22Rv1 (cell line): Measurements from ENCODE around the gene GTPBP2.

Experiments
- H3K27ac ChIP-seq: fragments of 450-650 bp; 2 replicates; pipeline ENCODE4 v1.5.1; 2017
- ZFX ChIP-seq: fragments of 450-650 bp; IDR thresholded peaks from 2 replicates; pipeline ENCODE4 v1.6.1; 2017; ENCODE audit warnings: antibody characterized with exemption, borderline replicate concordance
- TF ChIP-seq, protein P1 (sequence below): fragments of 450-650 bp; IDR thresholded peaks from 2 replicates; pipeline ENCODE4 v1.5.1; 2017; ENCODE audit warnings: mild to moderate bottlenecking

The GTPBP2 gene

DNA sequence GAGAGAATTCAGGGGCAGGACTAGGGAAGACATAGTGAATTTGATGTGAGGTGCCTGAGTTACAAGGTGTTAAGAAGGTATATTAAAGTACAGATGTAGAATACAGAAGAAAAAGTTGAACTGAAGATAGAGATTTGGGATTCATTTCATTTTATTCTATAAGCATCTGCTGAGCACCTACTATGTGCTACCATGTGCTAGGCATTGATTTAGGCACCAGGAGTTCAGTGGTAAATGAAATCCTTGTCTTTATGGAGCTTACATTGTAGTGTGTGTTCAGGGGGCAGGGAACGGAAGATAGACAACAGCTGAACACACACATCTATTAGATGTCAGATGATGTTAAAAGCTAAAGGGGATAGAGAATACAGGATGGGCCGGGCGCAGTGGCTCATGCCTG is 18.5 kb upstream of the GTPBP2 start:
- H3K27ac ChIP-seq, result no peak overlapping the region
- TF ChIP-seq, protein P1, sequence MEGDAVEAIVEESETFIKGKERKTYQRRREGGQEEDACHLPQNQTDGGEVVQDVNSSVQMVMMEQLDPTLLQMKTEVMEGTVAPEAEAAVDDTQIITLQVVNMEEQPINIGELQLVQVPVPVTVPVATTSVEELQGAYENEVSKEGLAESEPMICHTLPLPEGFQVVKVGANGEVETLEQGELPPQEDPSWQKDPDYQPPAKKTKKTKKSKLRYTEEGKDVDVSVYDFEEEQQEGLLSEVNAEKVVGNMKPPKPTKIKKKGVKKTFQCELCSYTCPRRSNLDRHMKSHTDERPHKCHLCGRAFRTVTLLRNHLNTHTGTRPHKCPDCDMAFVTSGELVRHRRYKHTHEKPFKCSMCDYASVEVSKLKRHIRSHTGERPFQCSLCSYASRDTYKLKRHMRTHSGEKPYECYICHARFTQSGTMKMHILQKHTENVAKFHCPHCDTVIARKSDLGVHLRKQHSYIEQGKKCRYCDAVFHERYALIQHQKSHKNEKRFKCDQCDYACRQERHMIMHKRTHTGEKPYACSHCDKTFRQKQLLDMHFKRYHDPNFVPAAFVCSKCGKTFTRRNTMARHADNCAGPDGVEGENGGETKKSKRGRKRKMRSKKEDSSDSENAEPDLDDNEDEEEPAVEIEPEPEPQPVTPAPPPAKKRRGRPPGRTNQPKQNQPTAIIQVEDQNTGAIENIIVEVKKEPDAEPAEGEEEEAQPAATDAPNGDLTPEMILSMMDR, result no peak
- TF ChIP-seq ZFX, result no peak

DNA sequence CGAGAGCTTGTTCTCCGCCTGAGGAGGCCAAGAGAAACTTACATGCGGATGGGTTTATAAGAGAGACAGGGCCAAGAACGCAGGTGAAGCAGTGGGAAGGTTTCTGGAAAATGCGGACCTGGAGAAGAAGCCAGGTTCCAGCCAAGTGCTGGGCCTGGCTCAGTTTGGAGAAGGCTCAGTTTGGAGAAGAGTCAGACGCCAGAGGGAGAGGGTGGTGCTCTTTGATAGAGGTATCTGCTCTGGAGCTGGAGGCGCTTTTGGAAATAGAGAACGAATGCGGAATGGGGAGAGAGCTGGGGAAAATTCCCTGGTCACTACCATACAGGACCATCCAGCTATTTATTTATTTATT is 16.5 kb upstream of the GTPBP2 start:
- no peak for TF ChIP-seq ZFX
- TF ChIP-seq, protein P1, result no peak
- H3K27ac ChIP-seq, result peak overlapping the region; percentile 44

DNA sequence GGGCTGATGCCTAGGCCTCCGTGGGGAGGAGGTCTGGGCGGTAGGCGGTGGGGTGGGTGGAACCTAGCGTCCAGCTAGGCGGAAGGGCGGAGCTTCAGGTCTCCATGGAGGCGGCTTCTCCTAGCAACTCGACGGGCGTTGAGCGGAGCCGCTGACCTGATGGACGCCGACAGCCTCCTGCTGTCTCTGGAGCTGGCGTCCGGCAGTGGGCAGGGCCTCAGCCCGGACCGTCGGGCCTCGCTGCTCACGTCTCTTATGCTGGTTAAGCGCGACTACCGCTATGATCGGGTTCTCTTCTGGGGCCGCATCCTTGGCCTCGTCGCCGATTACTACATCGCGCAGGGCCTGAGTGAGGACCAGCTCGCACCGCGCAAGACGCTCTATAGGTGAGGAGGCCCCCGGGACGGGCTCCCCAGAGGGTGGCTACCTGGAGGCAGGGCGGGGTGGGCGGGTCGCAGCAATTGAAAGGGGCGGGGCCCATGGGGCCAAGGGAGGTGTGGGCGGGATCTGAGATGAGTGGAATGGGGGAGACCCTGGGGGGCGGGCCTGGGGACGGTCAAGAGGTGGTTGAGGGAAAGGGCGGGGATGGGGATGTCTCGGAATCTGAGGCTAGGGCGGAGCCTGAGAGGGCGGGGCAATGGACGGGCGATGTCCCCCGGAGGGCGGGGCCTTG is 16.0 kb upstream of the GTPBP2 start, which contains the start of gene RSPH9:
Gene RSPH9, plus strand, starts transcription at position 97 of the 673 bp plus-strand sequence. Its CDS starts 63 bp downstream, at position 160.
- peak within 1 kb of the TSS; percentile 44 for H3K27ac ChIP-seq

DNA sequence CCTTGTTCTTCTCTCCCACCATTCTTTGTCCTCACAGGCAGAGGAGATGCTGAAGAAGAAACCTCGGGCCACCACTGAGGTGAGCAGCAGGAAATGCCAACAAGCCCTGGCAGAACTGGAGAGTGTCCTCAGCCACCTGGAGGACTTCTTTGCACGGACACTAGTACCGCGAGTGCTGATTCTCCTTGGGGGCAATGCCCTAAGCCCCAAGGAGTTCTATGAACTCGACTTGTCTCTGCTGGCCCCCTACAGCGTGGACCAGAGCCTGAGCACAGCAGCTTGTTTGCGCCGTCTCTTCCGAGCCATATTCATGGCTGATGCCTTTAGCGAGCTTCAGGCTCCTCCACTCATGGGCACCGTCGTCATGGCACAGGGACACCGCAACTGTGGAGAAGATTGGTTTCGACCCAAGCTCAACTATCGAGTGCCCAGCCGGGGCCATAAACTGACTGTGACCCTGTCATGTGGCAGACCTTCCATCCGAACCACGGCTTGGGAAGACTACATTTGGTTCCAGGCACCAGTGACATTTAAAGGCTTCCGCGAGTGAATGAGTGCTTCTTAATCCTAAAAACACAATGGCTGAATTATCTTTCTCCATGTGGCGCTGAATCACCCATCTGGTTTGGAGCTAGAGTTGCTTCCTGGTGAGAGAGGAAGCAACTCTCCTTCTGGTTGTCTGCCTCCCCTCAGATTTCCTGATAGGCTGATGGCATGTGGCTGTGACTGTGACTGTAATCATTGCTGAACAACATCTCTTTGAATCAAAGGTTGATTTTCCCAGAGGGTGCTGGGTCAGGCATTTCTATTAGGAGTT is 11.1 kb upstream of the GTPBP2 start:
- H3K27ac ChIP-seq, result no peak overlapping the region
- TF ChIP-seq, protein P1, result no peak
- TF ChIP-seq ZFX, result no peak

More for the DNA sequence above, 16.0 kb upstream of the GTPBP2 start, which contains the start of gene RSPH9:
- TF ChIP-seq, protein P1, result no peak

DNA sequence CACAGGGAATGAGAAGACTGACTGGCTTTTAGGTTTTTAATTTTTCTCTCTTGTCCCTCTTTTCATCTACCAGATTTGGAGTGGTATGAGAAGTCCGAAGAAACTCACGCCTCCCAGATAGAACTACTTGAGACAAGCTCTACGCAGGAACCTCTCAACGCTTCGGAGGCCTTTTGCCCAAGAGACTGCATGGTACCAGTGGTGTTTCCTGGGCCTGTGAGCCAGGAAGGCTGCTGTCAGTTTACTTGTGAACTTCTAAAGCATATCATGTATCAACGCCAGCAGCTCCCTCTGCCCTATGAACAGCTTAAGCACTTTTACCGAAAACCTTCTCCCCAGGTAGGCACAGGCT is 7.2 kb upstream of the GTPBP2 start:
- peak overlapping the region; percentile 69 for H3K27ac ChIP-seq
- TF ChIP-seq, protein P1, result no peak
- no peak for TF ChIP-seq ZFX

DNA sequence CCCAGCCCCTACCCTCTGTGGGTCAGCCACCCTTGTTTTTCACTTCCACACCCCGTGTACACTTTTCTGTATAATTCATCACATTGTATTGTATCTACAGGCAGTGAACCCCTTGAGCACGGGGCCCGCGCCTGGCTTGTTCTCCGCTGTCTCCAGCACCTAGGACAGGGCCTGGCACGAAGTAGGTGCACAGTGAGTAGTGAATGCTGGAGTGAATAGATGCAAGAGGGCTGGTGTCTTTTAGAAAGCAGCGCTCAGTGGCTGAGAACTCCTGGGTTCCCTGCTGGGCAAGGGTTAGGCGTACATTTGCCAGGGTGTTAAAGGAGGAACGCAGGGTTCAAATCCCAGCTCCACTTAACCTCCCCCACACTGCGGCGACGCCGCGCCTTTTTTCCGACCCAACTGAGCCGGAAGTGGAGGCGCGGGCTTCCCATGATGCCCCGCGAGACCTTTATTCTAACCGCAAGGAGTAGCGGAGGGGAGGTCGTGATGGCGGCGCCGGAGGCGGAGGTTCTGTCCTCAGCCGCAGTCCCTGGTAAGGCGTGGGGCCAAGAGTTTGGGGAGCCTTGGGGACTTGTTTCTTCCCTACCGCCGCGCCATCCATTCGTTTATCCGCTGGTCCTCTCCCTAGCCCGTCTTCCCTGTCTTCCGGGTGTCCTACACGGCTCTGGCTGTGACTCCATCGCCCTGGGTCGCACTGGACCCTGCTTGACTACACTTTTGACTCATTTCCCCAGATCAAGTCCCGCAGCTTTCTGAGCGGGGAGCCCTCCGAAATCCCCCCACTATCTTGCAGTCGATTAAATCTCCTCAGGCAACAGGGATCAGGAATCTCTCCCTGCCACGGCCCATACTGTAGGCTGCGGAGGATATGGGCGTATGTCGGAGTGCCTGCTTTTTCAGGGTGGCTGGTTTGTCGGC is 6.6 kb upstream of the GTPBP2 start, which contains the start of gene MAD2L1BP:
Gene MAD2L1BP, plus strand, starts transcription at position 454 of the 921 bp plus-strand sequence. Its CDS starts 36 bp downstream, at position 490.
- TF ChIP-seq ZFX, result no peak
- TF ChIP-seq, protein P1, result no peak
- H3K27ac ChIP-seq, result peak within 1 kb of the TSS; percentile 69
